HL-60 (cell line): Measurements from ENCODE around the gene TEX54.
A peak's percentile ranks its signal among the peaks of the same experiment; 100 is the strongest.

Experiments
- DNase-seq, 2 experiments: peaks; one replicate each; pipeline ENCODE4 v3.0.0-alpha.2; 2010 to 2020; ENCODE audit warnings: low read depth in 1 of 2, low spot score in 1 of 2
- H3K27ac ChIP-seq: fragments of 250-450 bp; sonication (Bioruptor Pico); replicated peaks from 2 replicates; pipeline ENCODE4 v1.5.1; 2020; ENCODE audit warnings: mild to moderate bottlenecking, moderate library complexity
- H3K27me3 ChIP-seq: fragments of 250-450 bp; sonication (Bioruptor Pico); 2 replicates; pipeline ENCODE4 v1.5.1; 2021; ENCODE audit warnings: mild to moderate bottlenecking, moderate library complexity; ENCODE audit not compliant: insufficient read depth, poor library complexity, severe bottlenecking
- H3K4me3 ChIP-seq: replicated peaks from 2 replicates; pipeline ENCODE4 v1.5.1; 2011; ENCODE audit warnings: mild to moderate bottlenecking, control low read depth, low read length; ENCODE audit not compliant: insufficient read depth
- CTCF ChIP-seq: IDR thresholded peaks from one replicate; pipeline ENCODE4 v1.5.1; 2011; ENCODE audit warnings: low read length, control low read depth, inconsistent platforms; ENCODE audit not compliant: insufficient read depth
- GABPA ChIP-seq: IDR thresholded peaks from 2 replicates; pipeline ENCODE4 v1.6.1; 2012; ENCODE audit warnings: low read depth
- POLR2AphosphoS5 ChIP-seq: IDR thresholded peaks from 2 replicates; pipeline ENCODE4 v1.6.1; 2012; ENCODE audit warnings: low read depth
- SPI1 ChIP-seq: IDR thresholded peaks from 2 replicates; pipeline ENCODE4 v1.6.1; 2012; ENCODE audit warnings: low read depth, mild to moderate bottlenecking, borderline replicate concordance
- TF ChIP-seq, protein P1 (sequence below): IDR thresholded peaks from 2 replicates; pipeline ENCODE4 v1.6.1; 2012; ENCODE audit warnings: low read depth; ENCODE audit not compliant: insufficient replicate concordance

The TEX54 gene

DNA sequence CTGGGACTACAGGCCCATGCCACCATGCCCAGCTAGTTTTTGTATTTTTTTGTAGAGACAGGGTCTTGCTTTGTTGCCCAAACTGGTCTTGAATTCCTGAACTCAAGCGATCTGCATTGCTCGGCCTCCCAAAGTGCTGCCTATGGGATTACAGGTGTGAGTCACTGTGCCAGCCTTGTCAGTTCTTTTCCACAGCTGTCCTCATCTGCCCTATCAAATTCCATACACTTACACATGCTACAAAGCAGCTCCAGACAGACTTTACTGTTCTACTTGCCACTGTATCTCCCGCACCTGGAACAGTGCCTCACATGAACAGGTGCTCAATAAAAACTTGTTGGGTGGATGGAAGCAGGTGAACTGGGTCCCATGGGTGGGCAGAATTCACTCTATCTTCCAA is 9.0 kb downstream of the TEX54 start:
- Histone ChIP-seq H3K27ac (no peak overlapping the region), H3K27me3 (no peaks in the 10 kb centered on the region), H3K4me3 (no peak overlapping the region)
- no peak for DNase-seq
- TF ChIP-seq CTCF = no peak
- TF ChIP-seq, protein P1, sequence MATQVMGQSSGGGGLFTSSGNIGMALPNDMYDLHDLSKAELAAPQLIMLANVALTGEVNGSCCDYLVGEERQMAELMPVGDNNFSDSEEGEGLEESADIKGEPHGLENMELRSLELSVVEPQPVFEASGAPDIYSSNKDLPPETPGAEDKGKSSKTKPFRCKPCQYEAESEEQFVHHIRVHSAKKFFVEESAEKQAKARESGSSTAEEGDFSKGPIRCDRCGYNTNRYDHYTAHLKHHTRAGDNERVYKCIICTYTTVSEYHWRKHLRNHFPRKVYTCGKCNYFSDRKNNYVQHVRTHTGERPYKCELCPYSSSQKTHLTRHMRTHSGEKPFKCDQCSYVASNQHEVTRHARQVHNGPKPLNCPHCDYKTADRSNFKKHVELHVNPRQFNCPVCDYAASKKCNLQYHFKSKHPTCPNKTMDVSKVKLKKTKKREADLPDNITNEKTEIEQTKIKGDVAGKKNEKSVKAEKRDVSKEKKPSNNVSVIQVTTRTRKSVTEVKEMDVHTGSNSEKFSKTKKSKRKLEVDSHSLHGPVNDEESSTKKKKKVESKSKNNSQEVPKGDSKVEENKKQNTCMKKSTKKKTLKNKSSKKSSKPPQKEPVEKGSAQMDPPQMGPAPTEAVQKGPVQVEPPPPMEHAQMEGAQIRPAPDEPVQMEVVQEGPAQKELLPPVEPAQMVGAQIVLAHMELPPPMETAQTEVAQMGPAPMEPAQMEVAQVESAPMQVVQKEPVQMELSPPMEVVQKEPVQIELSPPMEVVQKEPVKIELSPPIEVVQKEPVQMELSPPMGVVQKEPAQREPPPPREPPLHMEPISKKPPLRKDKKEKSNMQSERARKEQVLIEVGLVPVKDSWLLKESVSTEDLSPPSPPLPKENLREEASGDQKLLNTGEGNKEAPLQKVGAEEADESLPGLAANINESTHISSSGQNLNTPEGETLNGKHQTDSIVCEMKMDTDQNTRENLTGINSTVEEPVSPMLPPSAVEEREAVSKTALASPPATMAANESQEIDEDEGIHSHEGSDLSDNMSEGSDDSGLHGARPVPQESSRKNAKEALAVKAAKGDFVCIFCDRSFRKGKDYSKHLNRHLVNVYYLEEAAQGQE = no peak

GRCh38 chr11:62817129-62817528 is 15.5 kb downstream of the TEX54 start:
- H3K27ac ChIP-seq = peak overlapping the region; percentile 82
- TF ChIP-seq CTCF (no peak), SPI1 (no peak), POLR2AphosphoS5 (no peak), GABPA (no peak)
- TF ChIP-seq, protein P1 = no peak
- no peak for DNase-seq
- H3K27me3 ChIP-seq = no peaks in the 10 kb centered on the region
- H3K4me3 ChIP-seq = no peak overlapping the region

GRCh38 chr11:62816557-62816956 is 16.1 kb downstream of the TEX54 start:
- TF ChIP-seq CTCF = no peak
- TF ChIP-seq, protein P1 = no peak
- TF ChIP-seq POLR2AphosphoS5 = no peak
- no peak for TF ChIP-seq SPI1
- no peak for TF ChIP-seq GABPA
- peak in 1 of 2 experiments; percentile 84 for DNase-seq
- Histone ChIP-seq H3K27me3 (no peaks in the 10 kb centered on the region), H3K27ac (peak overlapping the region; percentile 82), H3K4me3 (no peak overlapping the region)
